ENCODE data around the gene TSPAN15. TPM values are rescaled to one million over a fixed set of nuclear protein-coding genes. Genes with fewer than 3 reads are reported as not detected.

TSPAN15 gene
- total RNA-seq, 3 donors from 2014 or later (not counting 1 experiment from before 2014, with no cell fraction given), result 1.3 to 3.9 (median 2.1) TPM

DNA sequence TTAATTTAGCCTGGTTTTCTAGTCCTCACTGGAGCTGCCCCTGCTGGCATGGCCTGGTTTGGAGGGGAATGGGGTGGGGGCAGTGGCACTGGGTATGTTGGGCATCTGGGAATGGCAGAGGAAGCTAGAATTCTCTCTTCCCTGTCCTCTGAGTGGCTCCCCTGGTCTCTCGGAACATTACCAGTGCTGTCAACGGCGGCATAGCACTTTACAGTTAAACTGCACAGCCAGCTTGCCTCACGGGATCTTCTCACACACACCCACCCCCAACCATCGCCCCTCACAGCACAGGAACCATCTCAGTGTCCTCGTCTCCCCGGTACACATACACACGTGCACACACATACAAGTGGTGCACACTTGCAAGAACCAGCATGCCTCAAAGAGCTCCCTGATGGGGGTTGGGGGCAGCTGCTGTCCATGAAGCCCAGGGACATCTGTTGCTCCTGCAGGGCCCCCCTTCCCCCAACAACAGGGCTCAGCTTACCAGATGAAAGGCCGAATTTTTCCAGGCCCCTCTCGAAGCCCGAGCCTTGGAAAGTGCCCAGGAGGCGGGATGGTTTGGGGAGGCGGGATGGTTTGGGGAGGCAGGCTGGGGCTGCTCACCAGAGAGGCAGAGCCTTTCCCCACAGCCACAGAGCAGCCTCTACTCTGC is 41.0 kb downstream of the TSPAN15 start:
- TF ChIP-seq CTCF (IDR thresholded peaks at IDR 0.05), result no peak
- no peaks in the 10 kb centered on the region for H3K27me3 ChIP-seq (ENCODE audit: control insufficient read depth, insufficient read depth, low read length)
- H3K4me3 ChIP-seq (ENCODE audit: low read length), result no peak overlapping the region
- Mint-ChIP-seq H3K4me1 (no peaks in the 10 kb centered on the region), H3K4me3 (no peak overlapping the region), H3K9me3 (peaks cover 0 to 10% of the 10 kb centered on the region in 2 donors), H3K27ac (no peak overlapping the region), H3K36me3 (no peaks in the 10 kb centered on the region), H3K27me3 (ENCODE audit: low read depth in 2 of 2) (peaks cover 0 to 3% of the 10 kb centered on the region in 2 donors)
- ATAC-seq (no peak), DNase-seq (no peak)
- WGBS (ENCODE audit: insufficient coverage), result 91% methylated on average over 9 of the region's 13 CpGs
- no peak overlapping the region for H3K27ac ChIP-seq (ENCODE audit: low read length)
- peaks cover 23% of the 10 kb centered on the region for H3K9me3 ChIP-seq (ENCODE audit: control insufficient read depth, insufficient read depth, low read length)
- no peaks in the 10 kb centered on the region for H3K4me1 ChIP-seq (ENCODE audit: control insufficient read depth, insufficient read depth, low read length)
- no peaks in the 10 kb centered on the region for H3K36me3 ChIP-seq (ENCODE audit: control insufficient read depth, insufficient read depth, low read length)
- intact Hi-C loops (cut with micrococcal nuclease), result no loop called here

GRCh38 chr10:69492746-69493462 is 41.6 kb downstream of the TSPAN15 start:
- Histone ChIP-seq H3K27me3 (ENCODE audit: control insufficient read depth, insufficient read depth, low read length) (no peaks in the 10 kb centered on the region), H3K9me3 (ENCODE audit: control insufficient read depth, insufficient read depth, low read length) (peaks cover 19% of the 10 kb centered on the region), H3K4me3 (ENCODE audit: low read length) (no peak overlapping the region), H3K27ac (ENCODE audit: low read length) (no peak overlapping the region), H3K4me1 (ENCODE audit: control insufficient read depth, insufficient read depth, low read length) (no peaks in the 10 kb centered on the region), H3K36me3 (ENCODE audit: control insufficient read depth, insufficient read depth, low read length) (no peaks in the 10 kb centered on the region)
- peaks cover 0 to 3% of the 10 kb centered on the region in 2 donors for H3K27me3 Mint-ChIP-seq (ENCODE audit: low read depth in 2 of 2)
- DNase-seq (no peak), ATAC-seq (no peak)
- no peaks in the 10 kb centered on the region for H3K36me3 Mint-ChIP-seq
- WGBS (ENCODE audit: insufficient coverage), result 84% methylated on average over 12 of the region's 12 CpGs
- peaks cover 0 to 8% of the 10 kb centered on the region in 2 donors for H3K9me3 Mint-ChIP-seq
- no peak for TF ChIP-seq CTCF (IDR thresholded peaks at IDR 0.05)
- intact Hi-C loops (cut with micrococcal nuclease), result no loop called here
- H3K27ac Mint-ChIP-seq, result no peak overlapping the region
- H3K4me3 Mint-ChIP-seq, result no peak overlapping the region
- no peaks in the 10 kb centered on the region for H3K4me1 Mint-ChIP-seq

DNA sequence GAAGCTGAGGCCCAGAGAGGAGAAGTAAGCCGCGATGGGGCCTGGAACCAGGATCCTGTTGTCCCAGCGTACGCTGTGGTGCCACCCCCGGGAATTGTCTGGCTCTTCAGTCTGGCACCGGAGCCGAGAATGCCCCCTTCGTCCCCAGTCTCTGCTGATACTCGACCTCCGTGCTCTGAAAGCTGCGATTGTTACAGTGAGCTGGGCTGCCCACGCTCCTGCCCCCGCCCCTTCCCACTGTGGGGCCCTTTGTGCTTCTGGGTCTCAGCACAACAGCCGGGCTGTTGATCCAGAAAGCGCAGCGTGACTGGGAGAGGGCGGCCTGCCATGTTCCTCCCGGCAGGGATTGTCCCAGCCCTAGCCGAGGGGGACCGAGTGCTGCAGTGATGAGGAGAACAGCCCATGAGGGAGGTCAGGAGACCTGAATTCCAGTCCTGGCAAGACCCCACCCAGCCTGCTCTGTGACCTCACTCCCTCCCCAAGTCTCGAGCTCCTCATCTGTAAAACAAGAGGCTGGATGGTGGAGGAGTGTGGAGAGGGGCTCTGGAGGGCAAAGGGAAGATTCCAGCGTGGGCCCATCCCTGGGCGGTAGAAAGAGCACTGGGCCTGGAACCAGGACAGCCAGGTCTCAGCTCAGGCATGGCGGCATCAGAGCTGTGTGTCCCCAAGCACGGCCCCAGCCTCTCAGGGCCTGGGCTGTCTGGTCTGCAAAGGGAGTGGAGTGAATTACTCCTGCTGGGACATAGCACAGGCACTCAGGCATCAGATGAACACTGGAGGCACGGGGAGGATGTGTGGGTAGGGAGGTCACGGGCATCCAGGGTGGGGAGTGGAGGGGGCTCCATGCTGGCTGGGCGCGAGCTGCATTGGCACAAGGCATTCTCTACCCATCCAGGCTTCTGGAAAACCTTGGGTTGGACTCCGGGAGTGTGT is 43.6 kb downstream of the TSPAN15 start:
- peaks cover 0 to 3% of the 10 kb centered on the region in 2 donors for H3K27me3 Mint-ChIP-seq (ENCODE audit: low read depth in 2 of 2)
- H3K4me1 ChIP-seq (ENCODE audit: control insufficient read depth, insufficient read depth, low read length), result no peaks in the 10 kb centered on the region
- H3K4me3 Mint-ChIP-seq, result no peak overlapping the region
- no peaks in the 10 kb centered on the region for H3K4me1 Mint-ChIP-seq
- no peak overlapping the region for H3K4me3 ChIP-seq (ENCODE audit: low read length)
- ATAC-seq (no peak), DNase-seq (no peak)
- H3K27me3 ChIP-seq (ENCODE audit: control insufficient read depth, insufficient read depth, low read length), result no peaks in the 10 kb centered on the region
- intact Hi-C loops (cut with micrococcal nuclease), result no loop called here
- no peaks in the 10 kb centered on the region for H3K9me3 Mint-ChIP-seq
- WGBS (ENCODE audit: insufficient coverage), result 91% methylated on average over 30 of the region's 30 CpGs
- peaks cover under 1% of the 10 kb centered on the region for H3K9me3 ChIP-seq (ENCODE audit: control insufficient read depth, insufficient read depth, low read length)
- H3K36me3 ChIP-seq (ENCODE audit: control insufficient read depth, insufficient read depth, low read length), result no peaks in the 10 kb centered on the region
- H3K27ac Mint-ChIP-seq, result no peak overlapping the region
- TF ChIP-seq CTCF (IDR thresholded peaks at IDR 0.05), result no peak
- H3K36me3 Mint-ChIP-seq, result no peaks in the 10 kb centered on the region
- H3K27ac ChIP-seq (ENCODE audit: low read length), result no peak overlapping the region

Data from natural killer cell (primary cell).